ENCODE results near the gene ATG9B.
"Not testable (repeated sequence)": the region's sequence is repeated elsewhere in the genome, so short reads cannot be mapped to it uniquely, and the experiment has no call there.

The ATG9B gene

DNA sequence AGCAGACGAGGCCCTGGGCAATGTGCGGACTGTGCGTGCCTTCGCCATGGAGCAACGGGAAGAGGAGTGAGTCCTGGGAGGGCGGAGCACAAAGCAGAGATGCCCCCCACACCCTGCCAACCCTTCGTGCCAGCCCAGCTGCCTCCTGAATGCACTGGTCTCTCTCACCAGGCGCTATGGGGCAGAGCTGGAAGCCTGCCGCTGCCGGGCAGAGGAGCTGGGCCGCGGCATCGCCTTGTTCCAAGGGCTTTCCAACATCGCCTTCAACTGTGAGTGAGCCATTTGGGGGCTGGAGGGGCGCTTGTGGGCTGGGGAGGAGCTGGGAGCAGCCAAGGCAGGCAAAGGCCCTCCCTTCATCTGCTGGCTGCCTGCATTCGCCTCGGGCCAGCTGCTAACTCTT lies 11.6 kb upstream of the ATG9B start:
- DNase-seq: no peak

DNA sequence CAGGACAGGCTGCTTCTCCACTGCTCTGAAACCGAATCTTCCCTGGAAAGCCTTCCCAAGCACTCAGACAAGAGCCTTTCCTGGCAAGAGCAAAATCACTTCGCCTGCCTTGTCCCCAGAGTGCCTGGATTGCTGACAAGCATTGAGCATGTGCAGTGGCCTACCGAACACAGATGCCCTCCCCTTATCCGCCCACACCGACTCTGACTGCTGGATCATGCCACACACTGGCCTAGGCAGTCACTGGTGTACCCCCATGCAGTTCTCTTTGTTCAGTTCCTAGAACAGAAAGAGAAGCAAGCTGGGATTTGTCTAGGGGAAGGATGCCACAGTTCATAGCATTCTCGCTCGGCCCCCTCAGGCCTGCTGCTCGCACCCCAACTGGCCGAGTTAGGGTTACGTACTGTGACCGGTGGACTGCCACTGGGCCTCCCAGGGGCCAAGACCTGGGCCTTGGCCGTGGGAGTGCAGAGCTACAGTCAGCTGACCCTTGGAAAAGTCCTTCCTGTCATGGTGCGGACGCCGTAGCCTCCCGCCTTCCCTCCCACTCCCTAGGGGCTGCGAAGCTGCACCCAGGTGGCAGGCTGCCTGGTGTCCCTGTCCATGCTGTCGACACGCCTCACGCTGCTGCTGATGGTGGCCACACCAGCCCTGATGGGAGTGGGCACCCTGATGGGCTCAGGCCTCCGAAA lies 10.9 kb upstream of the ATG9B start:
- no peak for DNase-seq

DNA sequence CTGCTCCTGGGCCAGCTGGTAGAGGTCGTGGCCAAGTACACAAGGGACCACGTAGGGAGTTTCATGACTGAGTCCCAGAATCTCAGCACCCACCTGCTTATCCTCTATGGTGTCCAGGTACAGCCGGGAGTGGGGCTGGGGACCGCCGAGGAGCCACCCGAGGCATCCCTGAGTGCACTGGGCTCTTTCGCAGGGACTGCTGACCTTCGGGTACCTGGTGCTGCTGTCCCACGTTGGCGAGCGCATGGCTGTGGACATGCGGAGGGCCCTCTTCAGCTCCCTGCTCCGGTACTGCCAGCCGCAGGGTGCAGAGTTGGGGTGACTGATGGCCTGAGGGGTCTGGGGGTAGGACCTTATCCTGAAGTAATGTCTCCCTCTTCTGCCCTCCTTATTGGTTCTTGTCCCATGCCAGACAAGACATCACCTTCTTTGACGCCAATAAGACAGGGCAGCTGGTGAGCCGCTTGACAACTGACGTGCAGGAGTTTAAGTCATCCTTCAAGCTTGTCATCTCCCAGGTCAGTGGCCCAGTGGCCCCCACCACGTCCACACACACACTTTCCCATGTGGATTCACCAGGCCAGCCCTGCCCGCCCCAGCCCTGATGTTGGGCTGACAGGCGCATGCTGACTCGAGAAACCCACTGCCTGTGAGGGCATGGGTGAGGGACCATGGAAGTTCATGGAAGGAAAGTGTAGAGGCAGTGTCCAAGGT lies 10.2 kb upstream of the ATG9B start:
- no peak for DNase-seq

DNA sequence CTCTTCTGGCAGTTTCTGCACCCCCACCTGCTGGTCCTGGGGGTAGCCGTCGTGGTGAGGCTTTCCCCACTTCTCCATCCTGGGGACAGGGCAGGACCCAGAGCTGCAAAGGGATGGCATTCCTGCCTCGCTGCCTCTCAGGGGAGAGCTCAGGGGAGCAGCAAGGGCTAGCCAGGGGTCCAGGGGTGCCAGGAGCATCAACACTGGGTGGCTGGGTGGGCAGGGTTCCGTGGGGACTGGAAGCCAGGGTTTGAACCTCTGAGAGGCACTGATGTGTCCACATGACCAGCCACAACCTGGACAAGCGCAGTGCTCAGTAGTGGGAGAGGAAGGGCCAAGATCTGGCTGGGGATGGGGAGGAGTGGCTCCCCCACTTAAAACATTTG lies 9.6 kb upstream of the ATG9B start:
- DNase-seq: no peak

DNA sequence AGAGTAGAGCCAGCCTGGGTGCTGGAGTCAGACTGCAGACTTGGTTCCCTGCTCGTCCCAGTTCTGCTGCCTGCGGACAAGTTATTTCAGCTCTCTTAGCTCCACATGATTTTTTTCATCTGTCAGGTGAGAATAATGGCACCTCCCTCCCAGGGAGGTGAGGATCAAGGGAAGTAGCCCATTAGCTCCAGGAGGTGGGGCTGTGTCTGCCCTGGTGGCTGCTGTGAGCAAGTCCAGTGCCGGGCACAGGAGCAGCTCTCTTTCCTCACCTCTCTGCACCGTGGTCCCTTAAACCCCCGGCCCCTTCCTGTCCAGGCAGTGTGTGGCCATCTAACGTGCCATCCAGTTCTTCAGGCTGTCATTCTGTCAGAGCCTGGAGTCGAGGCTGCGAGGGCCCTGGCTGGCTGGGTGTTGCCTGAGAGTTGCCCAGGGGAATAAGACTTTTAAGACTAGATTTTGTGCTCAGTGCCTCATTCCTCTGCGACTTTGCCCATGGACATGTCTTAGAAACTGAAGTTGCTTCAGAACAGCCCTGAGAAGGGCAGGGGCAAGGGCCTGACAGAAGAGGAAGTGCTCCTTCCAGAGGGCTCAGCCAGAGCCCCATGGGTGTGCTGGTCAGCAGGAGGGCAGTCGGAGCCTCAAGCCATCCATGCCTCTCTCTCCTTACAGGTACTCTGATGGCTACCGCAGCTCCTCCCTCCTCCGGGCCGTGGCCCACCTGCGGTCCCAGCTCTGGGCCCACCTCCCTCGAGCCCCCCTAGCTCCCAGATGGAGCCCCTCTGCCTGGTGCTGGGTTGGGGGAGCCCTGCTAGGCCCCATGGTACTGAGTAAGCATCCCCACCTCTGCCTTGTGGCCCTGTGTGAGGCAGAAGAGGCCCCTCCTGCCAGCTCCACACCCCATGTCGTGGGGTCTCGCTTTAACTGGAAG lies 8.9 kb upstream of the ATG9B start:
- no peak for DNase-seq

DNA sequence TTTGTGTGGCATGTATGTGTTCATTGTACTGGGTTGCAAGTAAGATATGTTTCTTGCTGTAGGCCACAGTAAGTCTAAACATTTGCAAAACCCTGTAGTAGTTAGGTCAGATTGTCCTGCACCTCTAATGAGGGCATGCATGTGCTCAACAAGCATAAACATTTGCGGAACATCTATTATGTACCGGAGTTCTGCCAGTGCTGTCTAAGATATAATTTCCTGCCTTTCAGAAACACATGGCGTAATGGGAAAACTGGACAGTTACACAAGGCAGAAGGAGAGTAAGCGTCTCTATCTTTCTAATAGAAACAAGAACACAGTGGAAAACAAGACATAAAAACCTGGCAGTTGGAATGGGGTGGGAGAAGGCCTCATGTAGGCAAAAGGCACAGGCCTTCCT lies 6.7 kb upstream of the ATG9B start:
- DNase-seq: no peak

DNA sequence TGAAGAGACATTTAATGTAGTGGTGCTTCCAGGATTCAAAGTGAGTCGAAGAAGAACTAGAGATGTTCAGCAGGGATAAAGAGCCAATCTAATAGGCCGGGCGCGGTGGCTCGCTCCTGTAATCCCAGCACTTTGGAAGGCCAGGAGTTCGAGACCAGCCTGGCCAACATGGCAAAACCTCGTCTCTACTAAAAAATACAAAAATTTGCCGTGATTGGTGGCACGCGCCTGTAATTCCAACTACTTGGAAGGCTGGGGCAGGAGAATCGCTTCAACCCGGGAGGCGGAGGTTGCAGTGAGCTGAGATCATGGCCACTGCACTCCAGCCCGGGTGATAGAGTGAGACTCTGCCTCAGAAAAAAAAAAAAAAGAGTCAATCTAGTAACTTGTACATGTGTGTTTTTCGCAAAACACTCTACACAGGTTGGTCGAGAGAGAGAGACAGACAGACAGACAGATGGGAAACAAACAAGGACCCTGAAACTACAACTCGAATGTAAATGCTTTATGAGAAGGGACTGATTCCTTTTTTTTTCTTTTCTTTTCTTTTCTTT lies 4.7 kb upstream of the ATG9B start:
- no peak for DNase-seq

DNA sequence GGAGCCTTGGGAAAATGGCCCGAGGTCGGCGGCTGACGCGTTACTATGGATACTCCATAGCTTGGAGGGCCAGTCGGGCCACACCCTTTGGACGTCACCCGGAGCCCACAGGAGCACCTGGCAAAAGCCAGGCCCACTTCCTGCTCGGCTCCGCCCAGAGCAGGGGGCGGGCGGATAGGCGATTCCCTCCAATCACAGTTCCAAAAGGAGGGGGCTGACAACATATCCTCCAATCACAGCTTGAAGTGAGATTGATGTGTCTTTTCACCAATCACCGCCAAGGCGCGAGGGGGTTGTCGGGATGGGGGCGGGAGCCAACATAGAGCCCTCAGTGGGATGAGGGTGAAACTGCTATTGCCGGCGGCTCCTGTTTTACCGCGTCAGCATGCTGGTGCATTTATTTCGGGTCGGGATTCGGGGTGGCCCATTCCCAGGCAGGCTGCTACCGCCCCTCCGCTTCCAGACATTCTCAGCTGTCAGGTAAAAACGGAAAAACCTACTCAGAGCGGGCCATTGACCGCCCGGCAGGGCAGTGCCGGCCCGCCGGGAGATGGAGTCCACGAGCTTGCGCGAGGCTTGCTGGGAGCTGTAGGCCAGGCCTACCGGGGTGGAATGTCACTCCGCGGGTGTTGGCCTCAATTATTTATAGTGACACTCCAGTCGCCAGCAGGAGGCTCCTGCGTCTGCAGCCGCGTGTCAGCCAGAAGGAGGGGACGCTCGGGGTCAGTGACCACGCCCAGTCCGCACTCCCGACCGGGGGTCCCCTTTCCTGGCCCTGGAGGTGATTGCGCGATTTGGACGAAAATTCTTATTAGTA lies 4.0 kb upstream of the ATG9B start, which contains the start of gene ABCB8:
Gene ABCB8, plus strand, starts transcription at position 320 of the 817 bp plus-strand sequence. Its CDS starts 66 bp downstream, at position 386.
- DNase-seq: peak; percentile 87

DNA sequence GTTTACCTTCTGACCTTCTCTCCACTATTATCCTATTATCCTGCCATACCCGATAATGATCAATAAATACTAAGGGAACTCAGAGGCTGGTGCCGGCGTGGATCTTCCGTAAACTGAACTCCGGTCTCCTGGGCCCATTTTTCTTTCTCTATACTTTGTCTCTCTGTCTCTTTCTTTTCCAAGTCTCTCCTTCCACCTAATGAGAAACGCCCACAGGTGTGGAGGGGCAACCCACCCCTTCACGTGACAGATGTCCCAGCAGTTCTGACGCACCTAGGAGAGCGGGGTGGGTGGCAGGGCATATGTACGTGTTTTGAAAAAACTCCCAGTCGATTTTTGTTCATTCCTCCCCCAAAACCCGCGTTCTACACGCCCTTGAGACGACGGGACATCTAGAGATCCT lies 3.4 kb upstream of the ATG9B start:
- not testable (repeated sequence) for DNase-seq

DNA sequence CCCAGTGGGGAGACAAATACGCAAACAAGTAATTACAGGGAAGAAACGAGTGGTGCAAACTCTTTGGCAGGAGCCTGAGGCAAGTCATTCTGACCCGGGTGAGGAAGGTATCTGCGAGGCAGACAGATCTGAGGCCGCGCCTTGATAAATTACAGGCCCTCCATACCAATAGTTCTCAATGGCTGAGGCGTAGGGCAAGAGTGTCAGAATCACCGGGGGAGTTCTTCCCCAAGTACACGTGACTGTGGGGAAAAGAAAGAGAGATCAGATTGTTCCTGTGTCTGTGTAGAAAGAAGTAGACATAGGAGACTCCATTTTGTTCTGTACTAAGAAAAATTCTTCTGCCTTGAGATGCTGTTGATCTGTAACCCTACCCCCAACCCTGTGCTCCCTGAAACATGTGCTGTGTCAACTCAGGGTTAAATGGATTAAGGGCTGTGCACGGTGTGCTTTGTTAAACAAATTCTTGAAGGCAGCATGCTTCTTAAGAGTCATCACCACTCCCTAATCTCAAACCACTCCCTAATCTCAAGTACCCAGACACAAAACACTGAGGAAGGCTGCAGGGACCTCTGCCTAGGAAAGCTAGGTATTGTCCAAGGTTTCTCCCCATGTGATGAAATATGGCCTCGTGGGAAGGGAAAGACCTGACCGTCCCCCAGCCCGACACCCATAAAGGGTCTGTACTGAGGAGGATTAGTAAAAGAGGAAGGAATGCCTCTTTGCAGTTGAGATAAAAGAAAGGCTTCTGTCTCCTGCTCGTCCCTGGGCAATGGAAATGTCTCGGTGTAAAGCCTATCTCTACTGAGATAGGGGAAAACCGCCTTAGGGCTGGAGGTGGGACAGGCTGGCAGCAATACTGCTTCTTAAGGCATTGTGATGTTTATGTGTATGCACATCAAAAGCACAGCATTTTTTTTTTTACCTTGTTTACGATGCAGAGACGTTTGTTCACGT lies 2.8 kb upstream of the ATG9B start:
- not testable (repeated sequence) for DNase-seq

DNA sequence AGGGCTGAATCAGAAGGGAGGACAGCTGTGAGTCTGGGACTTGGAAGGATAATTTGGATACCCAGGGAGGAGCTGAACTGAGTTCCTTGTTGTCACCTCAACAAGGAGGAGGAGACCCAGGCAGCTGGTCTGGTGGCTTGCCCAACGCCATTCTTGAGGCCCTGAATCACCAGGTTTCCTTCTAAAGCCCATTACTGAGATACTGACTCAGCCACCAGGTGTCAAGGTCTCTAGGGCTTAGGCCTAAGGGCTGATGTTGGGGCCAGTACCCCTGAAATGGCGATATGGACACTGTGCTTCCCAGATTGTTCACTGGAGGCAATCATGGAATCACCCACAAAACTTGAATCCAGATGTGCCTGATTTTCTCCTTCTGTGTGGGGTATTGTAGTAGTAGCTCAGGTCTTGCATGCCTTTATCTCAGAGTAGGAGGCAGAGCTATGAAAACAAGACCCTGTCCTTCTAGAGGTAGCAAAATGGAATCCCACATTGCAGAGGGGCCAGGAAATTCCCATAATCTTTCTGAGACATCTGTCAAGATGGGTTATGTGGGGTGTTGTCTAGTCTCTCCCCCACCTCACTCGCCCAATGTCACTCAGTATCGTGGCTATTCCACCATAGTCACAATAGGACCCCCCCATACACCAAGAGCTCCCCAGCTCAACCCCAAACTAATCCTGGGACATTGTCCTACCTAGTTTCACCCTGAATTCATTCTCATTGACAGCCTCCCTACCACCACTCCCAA lies 1.8 kb upstream of the ATG9B start:
- DNase-seq: no peak

DNA sequence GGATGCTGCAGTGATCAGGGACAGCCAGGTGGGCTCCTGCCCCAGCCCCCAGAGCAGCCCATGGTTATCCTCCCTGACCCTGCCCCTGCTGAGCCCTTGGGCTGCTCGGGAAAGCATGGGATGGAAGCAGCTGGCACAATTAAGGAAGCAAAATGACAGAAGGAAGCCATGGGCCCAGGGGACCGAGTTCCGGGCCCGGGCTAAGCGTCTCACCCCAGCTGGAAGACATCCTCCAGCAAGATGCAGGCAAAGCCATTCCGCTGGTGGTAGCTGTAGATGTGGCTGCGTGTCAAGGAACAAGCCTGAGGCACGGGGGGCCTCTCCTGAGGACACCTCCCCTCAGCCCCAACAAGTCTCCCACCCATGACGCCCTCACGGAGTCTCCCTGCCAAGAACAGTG lies 1.1 kb downstream of the ATG9B start:
- no peak for DNase-seq

DNA sequence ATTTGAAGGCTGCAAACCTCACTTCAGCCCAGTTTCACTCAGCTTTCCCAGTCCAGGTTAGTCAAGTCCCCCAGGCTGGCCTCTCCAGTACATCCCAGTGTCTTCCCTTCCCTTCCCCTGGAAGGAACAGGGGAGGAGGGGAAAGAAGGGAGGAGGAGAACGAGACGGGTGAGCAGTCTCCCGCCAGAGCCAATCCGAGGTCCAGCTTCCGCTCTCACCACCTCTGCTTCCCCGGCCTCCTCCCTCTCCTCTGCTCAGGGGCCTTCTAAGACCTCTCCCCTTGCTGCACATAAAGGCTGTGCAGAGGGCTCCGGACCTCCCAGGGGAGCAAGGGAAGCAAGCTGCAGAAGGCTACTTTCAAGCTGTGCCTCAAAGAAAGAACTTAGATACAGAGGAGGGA lies 4.1 kb downstream of the ATG9B start:
- no peak for DNase-seq

DNA sequence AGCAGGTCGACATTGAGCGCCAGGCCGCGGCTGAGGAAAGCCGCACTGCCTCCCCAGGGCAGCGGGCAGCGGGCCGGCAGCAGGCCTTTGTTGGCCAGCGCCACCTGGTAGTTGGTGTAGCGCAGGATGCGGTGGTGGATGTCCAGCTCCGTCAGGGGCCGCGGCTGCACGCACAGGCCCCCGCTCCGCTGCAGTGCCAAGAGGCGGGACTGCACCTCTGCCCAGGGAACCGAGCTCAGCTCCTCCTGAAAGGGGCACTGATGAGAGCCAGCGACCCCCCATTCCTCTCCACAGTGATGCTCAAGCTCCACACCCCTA lies 5.2 kb downstream of the ATG9B start:
- no peak for DNase-seq

DNA sequence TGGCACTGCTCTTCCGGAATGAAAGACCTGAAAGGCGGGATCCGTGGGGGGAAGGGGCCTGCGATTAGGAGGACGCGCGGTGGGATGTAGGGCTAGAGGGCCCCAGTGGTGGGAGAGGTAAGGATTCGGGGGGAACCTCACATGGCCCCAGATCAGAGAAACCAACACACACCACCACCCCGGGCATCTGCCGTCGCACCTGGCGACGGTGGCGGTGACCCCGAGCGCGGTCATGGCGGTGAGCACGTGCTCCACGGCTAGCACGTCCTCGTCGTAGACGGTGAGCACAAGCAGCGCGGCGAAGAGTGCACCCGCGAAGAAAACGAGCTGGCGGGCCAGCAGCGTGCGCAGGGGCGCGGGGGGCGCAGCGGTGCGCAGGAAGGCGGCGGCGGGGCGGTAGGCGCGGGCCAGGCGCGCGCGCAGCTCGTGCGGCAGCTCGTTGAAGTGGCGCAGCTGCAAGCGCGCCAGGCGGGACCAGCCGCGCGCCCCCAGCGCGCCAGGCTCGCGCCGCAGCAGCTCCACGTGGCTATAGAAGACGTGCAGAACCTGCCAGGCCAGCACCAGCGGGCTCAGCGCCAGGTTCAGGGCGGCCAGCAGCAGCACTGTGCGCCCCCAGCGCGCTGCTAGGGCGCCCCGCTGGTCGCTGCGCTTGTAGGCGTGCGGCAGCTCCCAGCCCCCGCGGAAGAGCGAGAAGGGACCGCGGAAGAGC lies 5.7 kb downstream of the ATG9B start:
- no peak for DNase-seq

DNA sequence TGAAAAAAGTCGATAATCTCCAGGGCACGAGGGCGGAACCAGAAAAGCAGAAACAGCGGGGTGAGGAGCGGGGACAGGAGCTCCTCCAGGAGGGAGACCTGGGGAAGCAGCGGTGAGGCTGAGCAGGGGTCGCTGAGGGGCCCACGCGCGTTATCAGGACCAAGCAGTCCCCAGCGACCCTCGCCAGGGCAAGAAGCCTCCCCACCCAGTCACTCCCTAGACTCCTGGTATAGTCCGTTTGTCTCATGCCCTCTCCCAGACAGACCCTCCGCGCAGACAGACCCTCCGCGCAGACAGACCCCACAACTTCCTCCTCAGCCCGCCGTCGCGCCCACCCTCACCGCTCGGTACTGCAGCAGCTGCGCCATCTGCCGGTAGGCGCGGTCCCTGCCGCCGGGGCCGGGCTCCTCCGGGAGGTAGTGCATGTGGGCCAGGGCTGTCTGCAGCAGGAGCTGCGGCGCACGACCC lies 6.3 kb downstream of the ATG9B start:
- no peak for DNase-seq

DNA sequence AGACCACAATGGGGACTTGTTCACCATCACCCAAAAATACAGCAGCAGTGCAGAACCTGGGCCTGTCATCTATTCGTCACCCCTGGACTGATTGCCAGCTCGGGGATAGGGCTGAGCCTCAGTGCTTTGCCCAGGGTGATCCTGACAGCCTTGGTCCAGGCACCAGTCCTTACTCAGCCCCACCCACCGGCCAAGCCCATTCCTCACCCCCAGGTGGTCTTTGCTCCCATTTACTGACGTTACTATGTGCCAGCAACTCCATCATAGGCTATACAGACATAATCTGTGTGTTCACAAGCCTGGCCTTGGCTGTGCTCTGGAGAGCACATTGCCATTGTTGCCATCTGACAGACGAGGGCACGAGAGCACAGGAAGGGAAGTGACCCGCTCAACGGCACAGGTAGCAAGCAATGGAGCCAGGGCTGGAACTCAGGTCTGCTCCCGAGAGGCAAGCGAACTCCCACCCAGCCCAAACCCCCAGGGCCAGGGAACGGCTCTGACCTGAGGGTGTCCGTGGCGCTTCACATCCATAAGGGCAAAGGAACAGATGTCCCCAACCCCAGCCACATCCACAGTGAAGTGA lies 6.8 kb downstream of the ATG9B start:
- DNase-seq: no peak

DNA sequence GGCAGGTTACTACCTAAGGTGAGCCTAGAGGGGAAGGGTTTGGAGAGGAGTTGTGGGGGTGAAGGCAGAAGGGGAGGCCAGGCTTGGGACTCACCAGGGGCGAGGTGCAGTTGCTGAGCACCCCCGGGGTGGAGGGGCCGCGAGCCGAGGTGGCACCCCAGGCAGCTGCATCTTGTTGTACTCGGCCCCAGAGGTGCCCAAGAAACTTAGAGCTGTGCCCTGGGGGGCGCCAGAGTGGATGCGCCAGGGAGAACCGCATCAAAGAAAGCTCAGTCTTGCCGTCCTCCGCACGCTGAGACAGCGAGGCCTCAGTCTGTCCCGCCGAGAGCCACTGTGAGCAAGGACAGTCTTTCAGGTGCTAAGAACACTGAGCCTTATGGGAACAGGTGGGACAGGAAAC lies 7.4 kb downstream of the ATG9B start:
- no peak for DNase-seq

DNA sequence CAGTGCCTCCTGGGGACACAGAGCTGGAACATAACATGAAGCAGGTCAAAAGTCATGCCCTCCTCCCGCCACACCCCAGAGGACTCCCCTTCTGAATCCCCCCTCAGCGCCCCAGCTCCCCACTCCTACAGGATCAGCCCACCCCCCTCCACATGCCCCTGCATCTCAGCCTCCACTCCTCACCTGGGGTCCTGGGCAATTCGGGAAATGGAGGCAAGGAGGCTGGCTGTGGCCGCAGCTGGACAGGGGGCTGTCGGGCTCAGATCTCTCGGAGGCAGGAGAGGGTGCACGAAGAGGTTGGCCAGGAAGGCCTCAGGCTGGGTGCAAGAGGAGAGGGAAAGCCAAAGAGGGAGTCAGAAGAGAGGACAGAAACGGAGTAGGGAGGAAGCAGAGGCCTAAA lies 7.8 kb downstream of the ATG9B start:
- no peak for DNase-seq

Measured in NCI-H524 treated with DMSO at 0.1 percent for 48 hours (cell line).